GM12878 (cell line): ENCODE data around the gene PLCXD1. TPM values are rescaled to one million over a fixed set of nuclear protein-coding genes. Genes with fewer than 3 reads are reported as not detected.

Experiments
- ATAC-seq: fragments of 200-7000 bp; cut with Tn5 transposase; 3 replicates; pipeline ENCODE4 v1.9.1; 2020; ENCODE audit warnings: mild to moderate bottlenecking, moderate library complexity
- BruUV-seq: library from RNA; stranded (reverse); fragments of 400-500 nt; replicated peaks from 2 replicates; lab custom pipeline; 2021; lab: Mats Ljungman, UMichigan
- CTCF ChIA-PET: fragments of 300-600 bp; sonication (Branson Sonifier 250); formaldehyde crosslinking; extraction: SDS; loops from one replicate; lab custom pipeline; 2021; ENCODE audit warnings: inconsistent platforms; lab: Yijun Ruan, JAX
- POLR2A ChIA-PET: fragments of 350-600 bp; formaldehyde crosslinking; extraction: SDS; loops from one replicate; lab custom pipeline; 2021; ENCODE audit warnings: inconsistent platforms; lab: Charles Lee
- RAD21 ChIA-PET: fragments of 300-600 bp; sonication (Branson Sonifier 250); formaldehyde crosslinking; loops from one replicate; lab custom pipeline; 2023; ENCODE audit warnings: antibody characterized with exemption; ENCODE audit not compliant: unreplicated experiment; lab: Charles Lee
- SMC1A ChIA-PET: fragments of 300-600 bp; sonication (Branson Sonifier 250); formaldehyde crosslinking; loops from one replicate; lab custom pipeline; 2023; ENCODE audit not compliant: unreplicated experiment, uncharacterized antibody; lab: Charles Lee
- DNase-seq: peaks from one replicate; pipeline ENCODE4 v3.0.0-alpha.2; 2011; ENCODE audit warnings: low read depth, low spot score
- FAIRE-seq: peaks from 3 replicates; lab custom pipeline; 2011; peaks lifted over from hg19 to GRCh38; lab: Jason Lieb, UNC
- H2AFZ ChIP-seq: 2 replicates; pipeline ENCODE4 v1.6.0; 2011; ENCODE audit warnings: low read depth, low read length, control low read depth; ENCODE audit not compliant: control insufficient read depth
- H3K27ac ChIP-seq: 2 replicates; pipeline ENCODE4 v1.5.1; 2011; ENCODE audit warnings: control low read depth; ENCODE audit not compliant: control insufficient read depth, insufficient read depth
- H3K27me3 ChIP-seq, 2 experiments: replicated peaks in 1 of 2; 2 replicates each; pipeline versions ENCODE4 v1.6.0 to v1.6.1; 2011; ENCODE audit warnings: low read length in 1 of 2; ENCODE audit not compliant: control insufficient read depth in 2 of 2, insufficient read depth in 2 of 2
- H3K36me3 ChIP-seq, 2 experiments: 2 replicates each; pipeline ENCODE4 v1.5.1; 2011; ENCODE audit warnings: low read length in 1 of 2; ENCODE audit not compliant: control insufficient read depth in 2 of 2, insufficient read depth in 2 of 2
- H3K4me1 ChIP-seq: 2 replicates; pipeline ENCODE4 v1.6.1; 2011; ENCODE audit warnings: mild to moderate bottlenecking, low read length, moderate library complexity, mixed read lengths; ENCODE audit not compliant: control insufficient read depth, insufficient read depth
- H3K4me2 ChIP-seq: 2 replicates; pipeline ENCODE4 v1.6.0; 2011; ENCODE audit warnings: control low read depth; ENCODE audit not compliant: control insufficient read depth, insufficient read depth
- H3K4me3 ChIP-seq: fragments of 200-600 bp; sonication (generic); 2 replicates; pipeline ENCODE4 v1.5.1; 2016
- H3K79me2 ChIP-seq: 2 replicates; pipeline ENCODE4 v1.6.0; 2011; ENCODE audit warnings: low read length; ENCODE audit not compliant: control insufficient read depth, insufficient read depth
- H3K9ac ChIP-seq: 2 replicates; pipeline ENCODE4 v1.8.0; 2011; ENCODE audit warnings: low read length, control low read depth, mixed read lengths; ENCODE audit not compliant: control insufficient read depth, insufficient read depth
- H3K9me3 ChIP-seq: replicated peaks from 3 replicates; pipeline ENCODE4 v1.5.1; 2011; ENCODE audit warnings: mild to moderate bottlenecking, low read length; ENCODE audit not compliant: control insufficient read depth, insufficient read depth
- H4K20me1 ChIP-seq: 2 replicates; pipeline ENCODE4 v1.6.0; 2011; ENCODE audit not compliant: control insufficient read depth, insufficient read depth
- ATF7 ChIP-seq: fragments of 450-650 bp; IDR thresholded peaks from 2 replicates; pipeline ENCODE4 v1.6.1; 2016; ENCODE audit warnings: low read depth, mild to moderate bottlenecking
- CHD4 ChIP-seq: fragments of 200-600 bp; sonication (generic); IDR thresholded peaks from 2 replicates; pipeline ENCODE4 v1.6.1; 2016; ENCODE audit warnings: mild to moderate bottlenecking
- DPF2 ChIP-seq: fragments of 450-650 bp; IDR thresholded peaks from 2 replicates; pipeline ENCODE4 v1.6.1; 2017; ENCODE audit warnings: mild to moderate bottlenecking
- HDGF ChIP-seq: fragments of 450-650 bp; IDR thresholded peaks from 2 replicates; pipeline ENCODE4 v1.6.1; 2016; ENCODE audit warnings: antibody characterized with exemption
- PAX5 ChIP-seq: IDR thresholded peaks from 2 replicates; pipeline ENCODE4 v1.6.1; 2011; ENCODE audit warnings: low read depth, low read length, borderline replicate concordance
- STAT3 ChIP-seq: IDR thresholded peaks from 2 replicates; pipeline ENCODE4 v1.6.1; 2011; ENCODE audit warnings: low read depth, low read length, improper control_type of control experiment
- WGBS: methylation state at CpG from one replicate; pipeline ENCODE4 v1.1.6; 2016; ENCODE audit warnings: low lambda C conversion rate; ENCODE audit not compliant: insufficient replicate concordance, insufficient coverage; ENCODE audit errors: missing lambda C conversion rate; 5-methylcytosine and 5-hydroxymethylcytosine counted together
- in situ Hi-C: fragments of 300-500 bp; cut with MboI; formaldehyde crosslinking; loops from 9 replicates; pipeline ENCODE4 v1.14.3; 2018; ENCODE audit warnings: mixed read lengths
- intact Hi-C: fragments of 100-400 bp; cut with micrococcal nuclease; formaldehyde crosslinking; loops from one replicate; pipeline ENCODE4 v1.14.2; 2022; ENCODE audit not compliant: unreplicated experiment
- polyA plus RNA-seq, 11 experiments: library from polyadenylated mRNA; depleted of rRNA in 4 of 11; unstranded in 6 of 11; stranded (reverse) in 5 of 11; fragments of >200 nt; fragmentation: Nextera tagmentation in 4 of 11; fragmentation: Illumina TruSeq in 1 of 11; extraction: Ambion mirVana in 4 of 11; extraction: Trizol in 1 of 11; gene quantifications; 1 replicate in 1 of 11; 2 replicates in 10 of 11; pipeline versions ENCODE4 v1.2.1 to v1.2.3, GENCODE V29; 2011 to 2016; ENCODE audit warnings: inconsistent platforms in 2 of 11, missing spikeins in 2 of 11, low read depth in 1 of 11
- total RNA-seq, 4 experiments: library from RNA; depleted of rRNA in 3 of 4; stranded (reverse); fragments of >200 nt in 3 of 4; fragmentation: Illumina TruSeq in 1 of 4; extraction: Trizol in 1 of 4; gene quantifications; 2 replicates each; pipeline versions ENCODE4 v1.2.1 to v1.2.3, GENCODE V29; 2013 to 2021
- TF ChIP-seq, protein P1 (sequence below): fragments of 450-650 bp; IDR thresholded peaks from 2 replicates; pipeline ENCODE4 v1.6.1; 2017; ENCODE audit warnings: mild to moderate bottlenecking
- TF ChIP-seq, protein P2 (sequence below): IDR thresholded peaks from 2 replicates; pipeline ENCODE4 v1.6.1; 2012; ENCODE audit warnings: improper control_type of control experiment, low read depth, low read length; ENCODE audit not compliant: insufficient replicate concordance

PLCXD1 gene
- total and polyA plus RNA-seq, 10 of the 15 experiments (the other 5 are each of a cell fraction or from before 2014, with no cell fraction given), result 2.4 to 49.7 (median 18.0) TPM

DNA sequence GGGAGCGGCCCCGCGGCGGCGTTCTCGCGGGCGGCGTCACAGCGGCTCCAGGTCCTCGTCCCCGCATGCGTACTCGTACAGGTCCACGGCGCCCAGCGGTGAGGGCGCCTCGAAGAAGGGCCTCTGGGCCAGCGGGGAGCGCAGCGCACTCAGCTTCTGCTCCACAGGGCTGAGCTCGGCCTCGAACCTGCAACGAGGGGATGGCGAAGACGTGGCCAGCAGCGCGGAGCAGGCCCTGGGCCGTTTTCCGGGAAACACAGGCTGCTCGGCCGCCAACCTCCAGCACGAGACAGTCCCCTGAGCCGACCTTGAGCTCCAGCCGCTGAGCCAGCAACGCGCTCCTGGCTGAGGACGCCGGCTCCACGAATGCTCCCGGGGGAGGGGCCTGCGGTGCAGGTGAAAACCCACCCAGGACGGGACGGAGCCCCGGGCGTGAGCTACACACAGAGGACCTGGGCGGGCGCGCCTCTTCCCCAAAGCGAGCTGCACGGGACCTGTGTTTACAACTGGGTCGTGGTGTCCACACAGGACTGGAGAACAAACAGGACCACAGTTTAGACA is 53.2 kb downstream of the PLCXD1 start:
- no peak for DNase-seq
- RAD21 ChIA-PET, result no interaction called here
- no peak for FAIRE-seq

More for the DNA sequence above, 53.2 kb downstream of the PLCXD1 start:
- no peaks in the 10 kb centered on the region for H4K20me1 ChIP-seq
- no peaks in the 10 kb centered on the region; the same call in 1 of the 3 replicates for H3K9me3 ChIP-seq
- SMC1A ChIA-PET, result no interaction called here
- in situ Hi-C loops, result no loop called here
- no peaks in the 10 kb centered on the region for H3K27me3 ChIP-seq
- TF ChIP-seq HDGF, result no peak
- TF ChIP-seq STAT3, result no peak
- TF ChIP-seq, protein P1, sequence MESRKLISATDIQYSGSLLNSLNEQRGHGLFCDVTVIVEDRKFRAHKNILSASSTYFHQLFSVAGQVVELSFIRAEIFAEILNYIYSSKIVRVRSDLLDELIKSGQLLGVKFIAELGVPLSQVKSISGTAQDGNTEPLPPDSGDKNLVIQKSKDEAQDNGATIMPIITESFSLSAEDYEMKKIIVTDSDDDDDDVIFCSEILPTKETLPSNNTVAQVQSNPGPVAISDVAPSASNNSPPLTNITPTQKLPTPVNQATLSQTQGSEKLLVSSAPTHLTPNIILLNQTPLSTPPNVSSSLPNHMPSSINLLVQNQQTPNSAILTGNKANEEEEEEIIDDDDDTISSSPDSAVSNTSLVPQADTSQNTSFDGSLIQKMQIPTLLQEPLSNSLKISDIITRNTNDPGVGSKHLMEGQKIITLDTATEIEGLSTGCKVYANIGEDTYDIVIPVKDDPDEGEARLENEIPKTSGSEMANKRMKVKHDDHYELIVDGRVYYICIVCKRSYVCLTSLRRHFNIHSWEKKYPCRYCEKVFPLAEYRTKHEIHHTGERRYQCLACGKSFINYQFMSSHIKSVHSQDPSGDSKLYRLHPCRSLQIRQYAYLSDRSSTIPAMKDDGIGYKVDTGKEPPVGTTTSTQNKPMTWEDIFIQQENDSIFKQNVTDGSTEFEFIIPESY, result no peak
- no peak for TF ChIP-seq DPF2
- TF ChIP-seq CHD4, result no peak
- TF ChIP-seq, protein P2, sequence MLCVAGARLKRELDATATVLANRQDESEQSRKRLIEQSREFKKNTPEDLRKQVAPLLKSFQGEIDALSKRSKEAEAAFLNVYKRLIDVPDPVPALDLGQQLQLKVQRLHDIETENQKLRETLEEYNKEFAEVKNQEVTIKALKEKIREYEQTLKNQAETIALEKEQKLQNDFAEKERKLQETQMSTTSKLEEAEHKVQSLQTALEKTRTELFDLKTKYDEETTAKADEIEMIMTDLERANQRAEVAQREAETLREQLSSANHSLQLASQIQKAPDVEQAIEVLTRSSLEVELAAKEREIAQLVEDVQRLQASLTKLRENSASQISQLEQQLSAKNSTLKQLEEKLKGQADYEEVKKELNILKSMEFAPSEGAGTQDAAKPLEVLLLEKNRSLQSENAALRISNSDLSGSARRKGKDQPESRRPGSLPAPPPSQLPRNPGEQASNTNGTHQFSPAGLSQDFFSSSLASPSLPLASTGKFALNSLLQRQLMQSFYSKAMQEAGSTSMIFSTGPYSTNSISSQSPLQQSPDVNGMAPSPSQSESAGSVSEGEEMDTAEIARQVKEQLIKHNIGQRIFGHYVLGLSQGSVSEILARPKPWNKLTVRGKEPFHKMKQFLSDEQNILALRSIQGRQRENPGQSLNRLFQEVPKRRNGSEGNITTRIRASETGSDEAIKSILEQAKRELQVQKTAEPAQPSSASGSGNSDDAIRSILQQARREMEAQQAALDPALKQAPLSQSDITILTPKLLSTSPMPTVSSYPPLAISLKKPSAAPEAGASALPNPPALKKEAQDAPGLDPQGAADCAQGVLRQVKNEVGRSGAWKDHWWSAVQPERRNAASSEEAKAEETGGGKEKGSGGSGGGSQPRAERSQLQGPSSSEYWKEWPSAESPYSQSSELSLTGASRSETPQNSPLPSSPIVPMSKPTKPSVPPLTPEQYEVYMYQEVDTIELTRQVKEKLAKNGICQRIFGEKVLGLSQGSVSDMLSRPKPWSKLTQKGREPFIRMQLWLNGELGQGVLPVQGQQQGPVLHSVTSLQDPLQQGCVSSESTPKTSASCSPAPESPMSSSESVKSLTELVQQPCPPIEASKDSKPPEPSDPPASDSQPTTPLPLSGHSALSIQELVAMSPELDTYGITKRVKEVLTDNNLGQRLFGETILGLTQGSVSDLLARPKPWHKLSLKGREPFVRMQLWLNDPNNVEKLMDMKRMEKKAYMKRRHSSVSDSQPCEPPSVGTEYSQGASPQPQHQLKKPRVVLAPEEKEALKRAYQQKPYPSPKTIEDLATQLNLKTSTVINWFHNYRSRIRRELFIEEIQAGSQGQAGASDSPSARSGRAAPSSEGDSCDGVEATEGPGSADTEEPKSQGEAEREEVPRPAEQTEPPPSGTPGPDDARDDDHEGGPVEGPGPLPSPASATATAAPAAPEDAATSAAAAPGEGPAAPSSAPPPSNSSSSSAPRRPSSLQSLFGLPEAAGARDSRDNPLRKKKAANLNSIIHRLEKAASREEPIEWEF, result no peak
- TF ChIP-seq ATF7, result no peak
- no peak for TF ChIP-seq PAX5
- H3K27ac ChIP-seq, result no peak overlapping the region
- intact Hi-C loops, result no loop called here
- ATAC-seq, result no peak
- H3K9ac ChIP-seq, result no peak overlapping the region
- no peaks in the 10 kb centered on the region for H3K79me2 ChIP-seq
- no TSS peak for BruUV-seq
- POLR2A ChIA-PET, result no interaction called here
- no peak overlapping the region for H3K4me3 ChIP-seq
- 94% methylated on average over 28 of the region's 53 CpGs for WGBS
- no peaks in the 10 kb centered on the region for H3K36me3 ChIP-seq
- H3K4me1 ChIP-seq, result no peaks in the 10 kb centered on the region
- H2AFZ ChIP-seq, result no peak overlapping the region
- H3K4me2 ChIP-seq, result no peak overlapping the region
- CTCF ChIA-PET, result no interaction called here
